ENCODE results near the gene AKAP14. TPM values are rescaled to one million over a fixed set of nuclear protein-coding genes. Genes with fewer than 3 reads are reported as not detected.
A peak's percentile ranks its signal among the peaks of the same experiment; 100 is the strongest.
"Not testable (repeated sequence)": the region's sequence is repeated elsewhere in the genome, so short reads cannot be mapped to it uniquely, and the experiment has no call there.

AKAP14 gene
- total RNA-seq, 1 donor from 2014 or later: not detected

- not testable (repeated sequence) for ATAC-seq
Observed at GRCh38 chrX:119922391-119922790, 26.7 kb downstream of the AKAP14 start.

- ATAC-seq: no peak
Observed at GRCh38 chrX:119935215-119935874, 39.7 kb downstream of the AKAP14 start.

- no peak for ATAC-seq
Observed at GRCh38 chrX:119941336-119941735, 45.6 kb downstream of the AKAP14 start.

- ATAC-seq: no peak
Observed at GRCh38 chrX:119942173-119942819, 46.6 kb downstream of the AKAP14 start.

GRCh38 chrX:119942831-119943184 is 47.1 kb downstream of the AKAP14 start:
- no peak for ATAC-seq

- ATAC-seq: peak; percentile 97
Observed at GRCh38 chrX:119943185-119943988, 47.7 kb downstream of the AKAP14 start, which contains the start of gene NKAP. Gene NKAP, minus strand, starts transcription at chrX:119943751. Its CDS starts 146 bp downstream, at chrX:119943605.

GRCh38 chrX:119945481-119945880 is 49.8 kb downstream of the AKAP14 start:
- no peak for ATAC-seq

GRCh38 chrX:119948381-119948780 is 52.7 kb downstream of the AKAP14 start:
- no peak for ATAC-seq

- no peak for ATAC-seq
Observed at GRCh38 chrX:119954374-119954773, 58.7 kb downstream of the AKAP14 start.

- not testable (repeated sequence) for ATAC-seq
Observed at GRCh38 chrX:119955807-119956570, 60.3 kb downstream of the AKAP14 start.

- no peak for ATAC-seq
Observed at GRCh38 chrX:119960625-119961024, 64.9 kb downstream of the AKAP14 start.

GRCh38 chrX:119966837-119967236 is 71.1 kb downstream of the AKAP14 start:
- not testable (repeated sequence) for ATAC-seq

Other genes with a start within 250 kb of the AKAP14 start
- 5.1 TPM for gene SEPTIN6, start 202.7 kb upstream of the AKAP14 start, total RNA-seq
- gene SOWAHD, start 137.3 kb upstream of the AKAP14 start, total RNA-seq: not detected
- 2,055 TPM for gene RPL39, start 104.3 kb upstream of the AKAP14 start, total RNA-seq
- 3.7 TPM for gene UPF3B, start 42.9 kb upstream of the AKAP14 start, total RNA-seq
- 8.2 TPM for gene RNF113A, start 24.2 kb upstream of the AKAP14 start, total RNA-seq
- 84.3 TPM for gene NDUFA1, start 24.1 kb upstream of the AKAP14 start, total RNA-seq
- gene NKAP, start 47.9 kb downstream of the AKAP14 start, total RNA-seq: 3.9 TPM
- not detected for gene RHOXF2B, start 181.8 kb downstream of the AKAP14 start, total RNA-seq
- gene RHOXF1, start 220.0 kb downstream of the AKAP14 start, total RNA-seq: not detected

All from esophagus mucosa (tissue), 1 donor.